PFSK-1 (cell line): ENCODE measurements around the gene CUEDC2.
A peak's percentile ranks its signal among the peaks of the same experiment; 100 is the strongest.

ENCODE experiments used
- FOXP2 ChIP-seq: optimal IDR thresholded peaks from 2 replicates; pipeline ENCODE3; 2011; ENCODE audit warnings: borderline replicate concordance, control low read depth, inconsistent platforms; ENCODE audit not compliant: insufficient read depth; ENCODE audit errors: extremely low read length, extremely low read depth
- POLR2AphosphoS5 ChIP-seq: IDR thresholded peaks from 2 replicates; pipeline ENCODE4 v1.6.1; 2012; ENCODE audit warnings: low read depth, mild to moderate bottlenecking, control low read depth, low read length, moderate library complexity
- REST ChIP-seq, 2 experiments: IDR thresholded peaks; 2 replicates each; pipeline versions ENCODE4 v1.6.1 to v1.8.0; 2011 to 2012; ENCODE audit warnings: low read depth in 2 of 2, low read length in 2 of 2, control low read depth in 1 of 2, inconsistent platforms in 1 of 2, mild to moderate bottlenecking in 1 of 2, moderate library complexity in 1 of 2; ENCODE audit not compliant: insufficient read depth in 1 of 2
- SIN3A ChIP-seq: IDR thresholded peaks from 2 replicates; pipeline ENCODE4 v1.6.1; 2012; ENCODE audit warnings: mild to moderate bottlenecking, low read length, moderate library complexity, borderline replicate concordance; ENCODE audit not compliant: insufficient read depth
- TAF1 ChIP-seq: IDR thresholded peaks from 2 replicates; pipeline ENCODE4 v1.6.1; 2012; ENCODE audit warnings: low read length, control low read depth, borderline replicate concordance; ENCODE audit not compliant: insufficient read depth

Gene CUEDC2

GRCh38 chr10:102425444-102425843, 6.9 kb downstream of the CUEDC2 start:
- no peak for TF ChIP-seq TAF1
- TF ChIP-seq FOXP2: no peak
- no peak for TF ChIP-seq REST (IDR thresholded peaks at IDR 0.05; ENCODE audit: insufficient read depth in 1 of 2, low read depth in 2 of 2, low read length in 2 of 2)
- TF ChIP-seq SIN3A: no peak
- TF ChIP-seq POLR2AphosphoS5: no peak

GRCh38 chr10:102424916-102425315, 7.5 kb downstream of the CUEDC2 start:
- TF ChIP-seq SIN3A: no peak
- no peak for TF ChIP-seq TAF1
- no peak for TF ChIP-seq FOXP2
- no peak for TF ChIP-seq REST (IDR thresholded peaks at IDR 0.05; ENCODE audit: insufficient read depth in 1 of 2, low read depth in 2 of 2, low read length in 2 of 2)
- TF ChIP-seq POLR2AphosphoS5: no peak

GRCh38 chr10:102424145-102424544, 8.2 kb downstream of the CUEDC2 start:
- TF ChIP-seq TAF1 (no peak), SIN3A (no peak), REST (IDR thresholded peaks at IDR 0.05; ENCODE audit: insufficient read depth in 1 of 2, low read depth in 2 of 2, low read length in 2 of 2) (no peak), FOXP2 (no peak), POLR2AphosphoS5 (no peak)

- TF ChIP-seq TAF1 (no peak), REST (IDR thresholded peaks at IDR 0.05; ENCODE audit: insufficient read depth in 1 of 2, low read depth in 2 of 2, low read length in 2 of 2) (no peak), SIN3A (no peak), POLR2AphosphoS5 (no peak), FOXP2 (no peak)
Observed at GRCh38 chr10:102423372-102423968, 8.9 kb downstream of the CUEDC2 start.

- TF ChIP-seq SIN3A: no peak
- peak; percentile 90 for TF ChIP-seq FOXP2
- no peak for TF ChIP-seq POLR2AphosphoS5
- TF ChIP-seq TAF1: no peak
- no peak for TF ChIP-seq REST (IDR thresholded peaks at IDR 0.05; ENCODE audit: insufficient read depth in 1 of 2, low read depth in 2 of 2, low read length in 2 of 2)
Observed at GRCh38 chr10:102422545-102423129, 9.7 kb downstream of the CUEDC2 start.
